GM23338 (cell line): ENCODE measurements around the gene LRR1. TPM values are rescaled to one million over a fixed set of nuclear protein-coding genes. Genes with fewer than 3 reads are reported as not detected.

Experiments
- ATAC-seq: fragments of 200-7000 bp; cut with Tn5 transposase; 3 replicates; pipeline ENCODE4 v1.9.1; 2020
- DNase-seq: peaks from one replicate; pipeline ENCODE4 v3.0.0-alpha.2; 2015; ENCODE audit warnings: low spot score
- H2AFZ ChIP-seq: fragments of 200-600 bp; sonication (generic); 2 replicates; pipeline ENCODE4 v1.8.0; 2016; ENCODE audit warnings: antibody characterized with exemption, mild to moderate bottlenecking, moderate library complexity
- H3F3A ChIP-seq: fragments of 200-600 bp; sonication (generic); replicated peaks from 2 replicates; pipeline ENCODE4 v1.8.0; 2017; ENCODE audit warnings: antibody characterized with exemption, mixed run types, low read depth
- H3K27ac ChIP-seq: fragments of 200-600 bp; sonication (generic); 2 replicates; pipeline ENCODE4 v1.6.1; 2016; ENCODE audit warnings: low read depth
- H3K27me3 ChIP-seq: fragments of 200-600 bp; sonication (generic); 2 replicates; pipeline ENCODE4 v1.8.0; 2016; ENCODE audit warnings: mild to moderate bottlenecking, mixed run types, moderate library complexity; ENCODE audit not compliant: insufficient read depth
- H3K36me3 ChIP-seq: fragments of 200-600 bp; sonication (generic); 2 replicates; pipeline ENCODE4 v1.8.0; 2016; ENCODE audit warnings: mild to moderate bottlenecking; ENCODE audit not compliant: insufficient read depth
- H3K4me1 ChIP-seq: fragments of 200-600 bp; sonication (generic); 2 replicates; pipeline ENCODE4 v1.8.0; 2016; ENCODE audit warnings: mild to moderate bottlenecking, moderate library complexity; ENCODE audit not compliant: insufficient read depth
- H3K4me2 ChIP-seq: fragments of 200-600 bp; sonication (generic); 2 replicates; pipeline ENCODE4 v1.7.1; 2017; ENCODE audit warnings: mixed run types
- H3K4me3 ChIP-seq: fragments of 200-600 bp; sonication (generic); 2 replicates; pipeline ENCODE4 v1.6.1; 2016; ENCODE audit warnings: mixed run types
- H3K79me2 ChIP-seq: fragments of 200-600 bp; sonication (generic); replicated peaks from 2 replicates; pipeline ENCODE4 v1.8.0; 2017; ENCODE audit warnings: mild to moderate bottlenecking; ENCODE audit not compliant: insufficient read depth
- H3K9me2 ChIP-seq: fragments of 200-600 bp; sonication (generic); 2 replicates; pipeline ENCODE4 v1.8.0; 2017; ENCODE audit not compliant: insufficient read depth
- H4K20me1 ChIP-seq: fragments of 200-600 bp; sonication (generic); replicated peaks from 2 replicates; pipeline ENCODE4 v1.8.0; 2017; ENCODE audit warnings: mild to moderate bottlenecking; ENCODE audit not compliant: insufficient read depth
- H3K27ac Mint-ChIP-seq: 2 replicates; pipeline ENCODE4 v1.8.0; 2020; ENCODE audit warnings: inconsistent platforms, mild to moderate bottlenecking, moderate library complexity, mixed read lengths
- H3K27me3 Mint-ChIP-seq: 3 replicates; pipeline ENCODE4 v1.8.0; 2022; ENCODE audit warnings: low read depth, mild to moderate bottlenecking, moderate library complexity, mixed read lengths, inconsistent platforms; ENCODE audit not compliant: insufficient read depth, poor library complexity
- H3K36me3 Mint-ChIP-seq: 3 replicates; pipeline ENCODE4 v1.8.0; 2021; ENCODE audit warnings: low read depth, mild to moderate bottlenecking, inconsistent platforms, moderate library complexity, mixed read lengths
- H3K4me1 Mint-ChIP-seq: 3 replicates; pipeline ENCODE4 v1.8.0; 2020; ENCODE audit warnings: mild to moderate bottlenecking, inconsistent platforms, mixed read lengths
- H3K4me3 Mint-ChIP-seq: 3 replicates; pipeline ENCODE4 v1.8.0; 2021; ENCODE audit warnings: moderate library complexity, mild to moderate bottlenecking, inconsistent platforms, mixed read lengths
- H3K9me3 Mint-ChIP-seq: 3 replicates; pipeline ENCODE4 v1.8.0; 2020; ENCODE audit warnings: moderate library complexity, mild to moderate bottlenecking, inconsistent platforms, mixed read lengths
- CREB1 ChIP-seq: fragments of 250-450 bp; sonication (Bioruptor Pico); IDR thresholded peaks from 2 replicates; pipeline ENCODE4 v1.5.0; 2020; ENCODE audit warnings: low read depth, mild to moderate bottlenecking, moderate library complexity
- EZH2 ChIP-seq: fragments of 200-600 bp; sonication (generic); IDR thresholded peaks from one replicate; pipeline ENCODE4 v1.8.0; 2017; ENCODE audit warnings: antibody characterized with exemption, mild to moderate bottlenecking, low read depth; ENCODE audit not compliant: unreplicated experiment
- JUNB ChIP-seq: IDR thresholded peaks from one replicate; pipeline ENCODE4 v1.6.1; 2016; ENCODE audit warnings: antibody characterized with exemption; ENCODE audit not compliant: unreplicated experiment
- NANOG ChIP-seq: IDR thresholded peaks from 2 replicates; pipeline ENCODE4 v1.6.1; 2016; ENCODE audit warnings: antibody characterized with exemption, borderline replicate concordance
- POLR2AphosphoS5 ChIP-seq: IDR thresholded peaks from 2 replicates; pipeline ENCODE4 v1.6.1; 2016; ENCODE audit warnings: antibody characterized with exemption, low read depth
- ZNF114 ChIP-seq: fragments of 250-450 bp; sonication (Bioruptor Pico); IDR thresholded peaks from 2 replicates; pipeline ENCODE4 v1.5.0; 2020; ENCODE audit warnings: mild to moderate bottlenecking, moderate library complexity
- ZNF331 ChIP-seq: fragments of 250-450 bp; sonication (Bioruptor Pico); IDR thresholded peaks from 2 replicates; pipeline ENCODE4 v1.5.0; 2020; ENCODE audit warnings: low read depth, mild to moderate bottlenecking, moderate library complexity
- ZNF462 ChIP-seq: fragments of 250-450 bp; sonication (Bioruptor Pico); IDR thresholded peaks from 2 replicates; pipeline ENCODE4 v1.5.0; 2020; ENCODE audit warnings: mild to moderate bottlenecking, moderate library complexity
- polyA plus RNA-seq: library from polyadenylated mRNA; unstranded; fragments of >200 nt; fragmentation: Nextera tagmentation; extraction: Ambion mirVana; gene quantifications from 2 replicates; pipeline ENCODE4 v1.2.1, GENCODE V29; 2016
- total RNA-seq: library from RNA; depleted of rRNA; stranded (reverse); fragments of >200 nt; shearing (Covaris generic); gene quantifications from 2 replicates; pipeline ENCODE4 v1.2.3, GENCODE V29; 2014

Gene LRR1
- total and polyA plus RNA-seq, 2 experiments from 2014 or later = 31.8 to 41.9 TPM

- TF ChIP-seq ZNF462 (CRISPR knock-in tag) (no peak), NANOG (no peak), JUNB (no peak)
Observed at GRCh38 chr14:49642163-49642562, 43.4 kb downstream of the LRR1 start (continued).

GRCh38 chr14:49653508-49653907, 54.8 kb downstream of the LRR1 start:
- H3K36me3 Mint-ChIP-seq = peaks cover 20% of the 10 kb centered on the region

More at GRCh38 chr14:49653508-49653907, 54.8 kb downstream of the LRR1 start:
- H2AFZ ChIP-seq = no peak overlapping the region
- TF ChIP-seq EZH2 = no peak
- TF ChIP-seq POLR2AphosphoS5 = no peak
- no peak for TF ChIP-seq ZNF114 (CRISPR knock-in tag)
- TF ChIP-seq CREB1 (CRISPR knock-in tag) = no peak
- no peak for TF ChIP-seq ZNF331 (CRISPR knock-in tag)
- no peak for TF ChIP-seq NANOG
- no peaks in the 10 kb centered on the region for H3K79me2 ChIP-seq
- H3K36me3 ChIP-seq = peaks cover 14% of the 10 kb centered on the region
- H3K27me3 ChIP-seq = no peaks in the 10 kb centered on the region
- no peak for ATAC-seq
- Mint-ChIP-seq H3K4me3 (no peak overlapping the region), H3K27ac (no peak overlapping the region), H3K27me3 (peaks cover 3% of the 10 kb centered on the region), H3K9me3 (no peaks in the 10 kb centered on the region), H3K4me1 (no peaks in the 10 kb centered on the region)
- no peaks in the 10 kb centered on the region for H3K9me2 ChIP-seq
- H3F3A ChIP-seq = no peaks in the 10 kb centered on the region
- no peak overlapping the region for H3K4me2 ChIP-seq
- DNase-seq = no peak
- no peaks in the 10 kb centered on the region for H3K4me1 ChIP-seq
- H3K27ac ChIP-seq = no peak overlapping the region
- H4K20me1 ChIP-seq = peaks cover 8% of the 10 kb centered on the region; the same call in 1 of the 2 replicates
- H3K4me3 ChIP-seq = no peak overlapping the region
